ENCODE data around the gene SCARB1. TPM values are rescaled to one million over a fixed set of nuclear protein-coding genes. Genes with fewer than 3 reads are reported as not detected.
"Not testable (repeated sequence)": the region's sequence is repeated elsewhere in the genome, so short reads cannot be mapped to it uniquely, and the experiment has no call there.

Gene SCARB1
- total RNA-seq, 1 donor: 9.4 TPM

DNA sequence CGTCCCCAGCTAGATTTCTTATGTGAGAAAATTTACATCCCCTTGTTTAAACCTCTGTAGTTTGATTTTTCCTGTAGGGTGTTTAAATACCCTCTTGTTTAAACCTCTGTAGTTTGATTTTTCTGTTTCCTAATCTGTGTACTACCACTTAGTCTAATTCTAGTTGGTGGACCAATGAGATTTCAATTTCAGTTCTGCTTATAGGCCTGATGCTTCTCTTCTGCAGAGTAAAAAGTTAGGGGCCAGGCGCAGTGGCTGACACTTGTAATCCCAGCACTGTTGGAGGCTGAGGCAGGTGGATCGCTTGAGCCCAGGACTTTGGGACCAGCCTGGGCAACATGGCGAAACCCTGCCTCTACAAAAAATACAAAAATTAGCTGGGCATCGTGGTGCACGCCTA, 39.3 kb upstream of the SCARB1 start:
- no peaks in the 10 kb centered on the region for H3K9me3 ChIP-seq (ENCODE audit: low read depth, low read length)
- H3K79me2 ChIP-seq (ENCODE audit: insufficient read depth, low read length): no peaks in the 10 kb centered on the region
- peaks cover 29% of the 10 kb centered on the region for H3K4me1 ChIP-seq (ENCODE audit: insufficient read depth, low read length)
- no peak overlapping the region for H2AFZ ChIP-seq (ENCODE audit: low read length)
- no peak for DNase-seq (ENCODE audit: insufficient read length, low spot score, missing footprints)
- H3K27me3 ChIP-seq (ENCODE audit: insufficient read depth, low read length): no peaks in the 10 kb centered on the region
- no peak for TF ChIP-seq CTCF (IDR thresholded peaks at IDR 0.05; ENCODE audit: extremely low read depth, low read depth, low read length)
- H3K4me2 ChIP-seq (ENCODE audit: insufficient read depth, low read length): no peak overlapping the region
- H4K20me1 ChIP-seq (ENCODE audit: insufficient read depth, low read length): no peaks in the 10 kb centered on the region
- no peak overlapping the region for H3K4me3 ChIP-seq (ENCODE audit: insufficient read depth, low read length)
- H3K36me3 ChIP-seq (ENCODE audit: insufficient read depth, low read length): no peaks in the 10 kb centered on the region
- H3K27ac ChIP-seq (ENCODE audit: low read depth, low read length): no peak overlapping the region

DNA sequence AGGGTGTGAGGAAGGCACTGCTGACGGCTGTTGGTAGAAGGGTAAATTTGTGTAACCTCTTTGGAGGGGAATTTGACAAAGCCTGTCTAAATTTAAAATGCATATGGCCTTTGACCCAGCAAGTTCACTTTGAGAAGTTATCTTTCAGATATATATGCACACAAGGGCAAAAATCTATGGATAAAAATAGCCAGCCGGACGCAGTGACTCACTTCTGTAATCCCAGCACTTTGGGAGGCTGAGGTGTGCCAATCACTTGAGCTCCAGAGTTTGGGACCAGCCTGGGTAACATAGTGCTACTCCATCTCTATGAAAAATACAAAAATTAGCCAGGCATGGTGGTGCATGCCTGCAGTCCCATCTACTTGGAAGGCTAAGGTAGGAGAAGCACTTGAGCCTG, 37.3 kb upstream of the SCARB1 start:
- no peaks in the 10 kb centered on the region for H3K27me3 ChIP-seq (ENCODE audit: insufficient read depth, low read length)
- no peaks in the 10 kb centered on the region for H3K9me3 ChIP-seq (ENCODE audit: low read depth, low read length)
- no peak overlapping the region for H3K4me3 ChIP-seq (ENCODE audit: insufficient read depth, low read length)
- no peak overlapping the region for H3K27ac ChIP-seq (ENCODE audit: low read depth, low read length)
- H3K36me3 ChIP-seq (ENCODE audit: insufficient read depth, low read length): no peaks in the 10 kb centered on the region
- no peak overlapping the region for H2AFZ ChIP-seq (ENCODE audit: low read length)
- H3K4me1 ChIP-seq (ENCODE audit: insufficient read depth, low read length): peaks cover 26% of the 10 kb centered on the region
- no peak for DNase-seq (ENCODE audit: insufficient read length, low spot score, missing footprints)
- no peak overlapping the region for H3K4me2 ChIP-seq (ENCODE audit: insufficient read depth, low read length)
- no peaks in the 10 kb centered on the region for H4K20me1 ChIP-seq (ENCODE audit: insufficient read depth, low read length)
- no peaks in the 10 kb centered on the region for H3K79me2 ChIP-seq (ENCODE audit: insufficient read depth, low read length)
- TF ChIP-seq CTCF (IDR thresholded peaks at IDR 0.05; ENCODE audit: extremely low read depth, low read depth, low read length): no peak

- H3K79me2 ChIP-seq (ENCODE audit: insufficient read depth, low read length); H3K4me2 ChIP-seq (ENCODE audit: insufficient read depth, low read length); H3K9me3 ChIP-seq (ENCODE audit: low read depth, low read length); DNase-seq (ENCODE audit: insufficient read length, low spot score, missing footprints); H4K20me1 ChIP-seq (ENCODE audit: insufficient read depth, low read length); H3K27ac ChIP-seq (ENCODE audit: low read depth, low read length); H3K36me3 ChIP-seq (ENCODE audit: insufficient read depth, low read length); H3K4me3 ChIP-seq (ENCODE audit: insufficient read depth, low read length); H3K27me3 ChIP-seq (ENCODE audit: insufficient read depth, low read length); H2AFZ ChIP-seq (ENCODE audit: low read length): not testable (repeated sequence)
- H3K4me1 ChIP-seq (ENCODE audit: insufficient read depth, low read length): peaks cover 26% of the 10 kb centered on the region
These were observed 36.7 kb upstream of the SCARB1 start for GRCh38 chr12:124900345-124900795.

- TF ChIP-seq CTCF (IDR thresholded peaks at IDR 0.05; ENCODE audit: extremely low read depth, low read depth, low read length): no peak
- H3K9me3 ChIP-seq (ENCODE audit: low read depth, low read length): no peaks in the 10 kb centered on the region
- no peak for DNase-seq (ENCODE audit: insufficient read length, low spot score, missing footprints)
- no peaks in the 10 kb centered on the region for H4K20me1 ChIP-seq (ENCODE audit: insufficient read depth, low read length)
- H3K27me3 ChIP-seq (ENCODE audit: insufficient read depth, low read length): no peaks in the 10 kb centered on the region
- H3K36me3 ChIP-seq (ENCODE audit: insufficient read depth, low read length): no peaks in the 10 kb centered on the region
- peaks cover 16% of the 10 kb centered on the region for H3K4me1 ChIP-seq (ENCODE audit: insufficient read depth, low read length)
- H3K79me2 ChIP-seq (ENCODE audit: insufficient read depth, low read length): no peaks in the 10 kb centered on the region
- no peak overlapping the region for H3K27ac ChIP-seq (ENCODE audit: low read depth, low read length)
- peak overlapping the region; percentile 83 for H3K4me2 ChIP-seq (ENCODE audit: insufficient read depth, low read length)
- H3K4me3 ChIP-seq (ENCODE audit: insufficient read depth, low read length): peak overlapping the region; percentile 62
- H2AFZ ChIP-seq (ENCODE audit: low read length): peak overlapping the region; percentile 81
These were observed 35.2 kb upstream of the SCARB1 start for GRCh38 chr12:124898923-124899294.

Data from osteoblast (primary cell).